GM18505 (cell line): ENCODE results near the gene HSPA5.
"Not testable (repeated sequence)": the region's sequence is repeated elsewhere in the genome, so short reads cannot be mapped to it uniquely, and the experiment has no call there.

ENCODE experiments used
- ATAC-seq: cut with Tn5 transposase; IDR thresholded peaks from one replicate; pipeline ENCODE4 v1.9.1; 2021; ENCODE audit not compliant: unreplicated experiment
- POLR2A ChIP-seq: IDR thresholded peaks from 4 replicates; pipeline ENCODE4 v1.6.1; 2011; ENCODE audit warnings: borderline replicate concordance; ENCODE audit not compliant: insufficient read depth, insufficient read length; ENCODE audit errors: extremely low read depth

HSPA5 gene

DNA sequence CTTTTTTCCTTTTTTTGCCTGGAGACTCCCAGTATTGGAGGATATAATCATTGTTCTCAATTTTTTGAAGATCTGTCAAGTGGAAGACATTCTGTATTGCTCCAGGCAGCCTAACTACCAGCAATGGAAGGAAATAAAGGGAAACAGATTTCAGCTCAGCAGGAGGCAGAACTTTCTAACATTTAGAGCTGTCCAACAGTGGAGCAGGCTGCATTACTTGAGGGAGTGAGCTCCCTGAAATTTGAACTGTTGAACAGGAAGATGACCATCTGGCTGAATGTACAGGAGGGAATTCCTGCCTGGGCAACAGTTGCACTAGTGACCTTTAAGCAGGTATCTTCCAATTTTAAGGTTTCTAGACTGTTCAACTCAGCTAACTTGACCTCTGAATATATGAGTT, 19.4 kb upstream of the HSPA5 start:
- TF ChIP-seq POLR2A, result no peak
- no peak for ATAC-seq

DNA sequence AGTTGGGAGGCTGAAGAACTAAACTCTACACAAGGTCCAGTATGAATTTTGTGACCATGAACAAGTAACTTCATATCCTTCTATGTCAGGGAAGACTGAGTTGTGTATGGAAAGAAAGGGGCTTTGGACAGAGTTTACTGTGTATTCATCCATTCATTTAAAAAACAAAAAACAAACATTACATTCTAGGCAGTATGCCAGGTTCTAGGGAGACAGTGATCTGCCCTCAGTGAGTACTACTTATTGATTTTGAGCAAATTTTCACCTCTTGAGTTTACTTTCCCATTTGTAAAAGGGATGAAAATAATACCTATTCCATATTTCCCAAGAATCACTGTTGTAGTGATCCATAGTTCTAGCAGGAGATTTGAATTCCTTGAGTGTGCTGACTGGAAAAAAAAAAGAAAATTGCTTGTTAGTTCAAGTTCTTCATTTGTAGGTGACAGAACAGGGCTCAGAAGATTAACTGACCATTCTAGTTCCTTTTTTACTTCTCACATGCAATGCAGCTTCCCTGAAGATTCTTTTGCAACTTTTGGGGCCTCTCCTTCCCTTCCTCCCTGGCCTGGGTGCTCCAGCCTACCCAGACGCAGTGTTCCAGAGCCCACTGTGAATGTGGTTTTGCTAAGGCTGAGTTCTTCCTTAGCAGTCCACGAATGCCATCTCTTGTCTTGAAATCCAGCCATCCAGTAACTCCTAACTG, 17.8 kb upstream of the HSPA5 start:
- ATAC-seq, result no peak
- TF ChIP-seq POLR2A, result no peak

DNA sequence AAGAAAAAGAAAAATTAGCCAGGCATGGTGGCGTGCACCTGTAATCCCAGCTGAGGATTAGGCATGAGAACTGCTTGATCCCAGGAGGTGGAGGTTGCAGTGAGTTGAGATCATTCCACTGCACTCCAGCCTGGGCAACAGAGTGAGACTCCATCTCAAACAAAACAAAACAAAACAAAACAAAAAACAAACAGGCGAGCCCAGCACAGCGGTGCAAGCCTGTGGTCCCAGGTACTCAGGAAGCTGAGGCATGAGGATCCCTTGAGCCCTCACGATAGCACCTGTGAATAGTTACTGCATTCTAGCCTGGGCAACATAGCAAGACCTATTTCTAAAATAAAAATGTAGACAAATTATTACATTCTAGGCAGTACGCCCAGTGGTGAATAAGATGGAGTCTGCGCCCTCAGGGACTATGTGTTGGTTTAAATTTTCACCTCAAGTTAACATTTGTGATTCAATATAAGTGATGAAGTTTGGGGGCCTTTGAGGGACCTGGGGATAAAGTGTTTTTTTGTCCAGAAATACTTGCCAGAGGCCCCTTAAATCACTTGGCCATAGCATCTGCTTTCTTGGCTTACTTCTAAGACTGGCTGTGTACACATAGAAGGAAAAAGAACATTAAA, 17.1 kb upstream of the HSPA5 start:
- ATAC-seq, result no peak
- no peak for TF ChIP-seq POLR2A

DNA sequence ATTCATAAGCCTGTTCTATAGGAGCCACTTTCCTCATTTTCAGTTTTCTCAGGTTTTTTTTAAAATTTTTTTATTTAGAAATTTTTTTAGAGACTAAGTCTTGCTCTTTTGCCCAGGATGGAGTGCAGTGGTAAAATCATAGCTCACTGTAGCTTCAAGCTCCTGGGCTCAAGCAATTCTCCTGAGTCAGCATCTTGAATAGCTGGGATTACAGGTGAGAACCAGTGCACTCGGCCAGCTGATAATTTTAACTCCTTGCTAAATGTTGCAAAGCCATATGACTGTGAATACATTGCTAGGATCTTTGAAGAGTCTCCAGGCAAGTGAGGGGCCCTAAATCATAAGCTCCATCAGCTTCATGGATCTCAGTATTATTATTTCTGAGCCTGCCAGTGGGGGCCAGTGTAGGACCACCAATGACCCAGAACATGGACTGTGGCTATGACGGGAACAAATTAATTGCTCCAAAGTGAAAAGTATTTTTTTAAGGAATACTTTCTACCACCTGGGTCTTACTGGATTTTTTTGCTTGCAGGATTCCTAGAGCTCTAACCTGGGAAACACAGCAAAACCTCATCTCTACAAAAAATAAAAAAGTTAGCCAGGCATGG, 14.7 kb upstream of the HSPA5 start:
- no peak for ATAC-seq
- no peak for TF ChIP-seq POLR2A

DNA sequence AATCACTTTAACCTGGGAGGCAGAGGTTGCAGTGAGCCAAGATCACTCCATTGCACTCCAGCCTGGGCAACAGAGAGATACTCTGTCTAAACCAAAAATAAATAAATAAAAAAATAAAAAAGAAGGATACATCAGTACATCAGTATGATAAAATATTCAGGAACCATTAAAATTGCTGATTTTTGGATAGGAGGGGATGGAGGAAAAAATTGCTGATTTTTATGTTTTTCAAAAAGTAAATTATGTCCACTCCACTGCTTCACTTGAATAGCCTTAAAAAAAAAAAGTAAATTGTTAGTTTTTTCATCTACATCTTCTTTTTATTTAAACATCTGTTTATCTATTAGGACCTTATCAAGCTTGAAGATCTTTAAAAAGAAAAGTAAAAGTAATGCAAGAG, 13.1 kb upstream of the HSPA5 start:
- ATAC-seq, result no peak
- TF ChIP-seq POLR2A, result no peak

DNA sequence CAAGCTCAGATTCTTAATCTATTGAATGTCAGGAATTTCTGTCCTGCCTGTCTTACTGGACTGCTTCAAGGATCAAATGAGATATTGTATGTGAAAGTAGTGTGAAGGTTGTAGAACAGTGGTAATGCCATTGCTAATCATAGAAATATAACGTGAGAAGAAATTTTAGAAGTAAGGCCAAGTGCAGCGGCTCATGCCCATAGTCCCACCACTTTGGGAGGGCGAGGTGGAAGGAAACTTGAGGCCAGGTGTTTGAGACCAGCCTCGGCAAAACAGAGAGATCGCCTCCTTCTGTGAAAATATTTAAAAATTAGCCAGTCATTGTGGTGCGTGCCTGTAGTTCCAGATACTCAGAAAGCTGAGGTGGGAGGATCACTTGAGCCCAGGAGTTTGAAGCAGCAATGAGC, 5.1 kb upstream of the HSPA5 start:
- ATAC-seq, result no peak
- TF ChIP-seq POLR2A, result no peak

DNA sequence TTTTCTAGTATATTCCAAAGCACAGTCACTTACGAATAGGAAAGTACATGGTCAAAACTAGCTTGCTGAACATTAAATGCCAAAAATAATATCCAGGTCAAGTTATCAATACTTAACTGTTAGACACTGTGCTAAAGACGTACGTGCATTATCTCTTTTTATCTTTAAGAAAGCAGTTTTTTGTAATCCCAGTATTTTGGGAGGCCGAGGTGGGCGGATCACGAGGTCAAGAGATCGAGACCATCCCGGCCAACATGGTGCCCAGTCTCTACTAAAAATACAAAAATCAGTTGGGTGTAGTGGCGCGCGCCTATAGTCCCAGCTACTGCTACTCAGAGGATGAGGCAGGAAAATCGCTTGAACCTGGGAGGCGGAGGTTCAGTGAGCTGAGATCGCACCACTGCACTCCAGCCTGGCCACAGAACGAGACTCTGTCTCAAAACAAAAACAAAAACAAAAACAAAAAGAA, 2.7 kb upstream of the HSPA5 start:
- no peak for ATAC-seq
- TF ChIP-seq POLR2A, result no peak

DNA sequence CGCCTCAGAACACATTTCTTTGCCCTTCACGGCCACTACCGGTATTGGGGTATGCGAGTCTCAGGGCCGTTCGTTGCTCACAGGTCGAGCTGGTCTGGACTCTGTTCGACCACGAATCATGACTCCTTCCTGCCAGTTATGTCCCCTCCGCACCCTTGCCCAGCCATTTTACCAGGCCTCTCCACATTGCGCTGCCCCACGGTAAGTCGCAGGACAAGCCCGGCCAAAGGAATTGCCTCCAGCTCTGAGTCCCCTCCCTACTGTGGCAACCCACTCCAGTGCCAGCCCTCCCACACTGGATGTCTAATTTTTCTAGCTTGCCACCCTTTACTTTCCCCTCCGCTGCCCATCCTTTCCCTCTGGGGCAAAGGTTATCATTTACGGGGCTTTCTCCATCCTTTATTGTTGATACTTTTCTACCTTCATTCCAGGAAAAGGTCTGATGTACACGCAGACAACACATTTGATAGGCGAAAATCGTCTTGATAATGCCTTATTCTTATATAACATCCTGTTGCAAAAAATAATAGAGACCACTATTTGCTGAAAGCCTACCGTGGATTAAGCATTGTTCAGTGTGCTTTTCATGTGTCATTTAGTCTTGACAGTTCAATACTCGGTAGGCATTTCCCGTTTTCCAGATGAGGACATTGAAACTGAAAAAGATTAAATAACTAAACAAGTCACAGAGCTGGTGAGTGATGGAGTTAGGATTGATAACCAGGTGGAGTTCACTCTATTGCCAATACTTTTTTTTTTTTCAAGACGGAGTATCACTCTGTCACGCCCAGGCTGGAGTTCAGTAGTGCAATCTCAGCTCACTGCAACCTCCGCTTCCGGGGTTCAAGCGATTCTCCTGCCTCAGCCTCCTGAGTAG, 958 bp upstream of the HSPA5 start:
- ATAC-seq, result peak; percentile 3
- no peak for TF ChIP-seq POLR2A

DNA sequence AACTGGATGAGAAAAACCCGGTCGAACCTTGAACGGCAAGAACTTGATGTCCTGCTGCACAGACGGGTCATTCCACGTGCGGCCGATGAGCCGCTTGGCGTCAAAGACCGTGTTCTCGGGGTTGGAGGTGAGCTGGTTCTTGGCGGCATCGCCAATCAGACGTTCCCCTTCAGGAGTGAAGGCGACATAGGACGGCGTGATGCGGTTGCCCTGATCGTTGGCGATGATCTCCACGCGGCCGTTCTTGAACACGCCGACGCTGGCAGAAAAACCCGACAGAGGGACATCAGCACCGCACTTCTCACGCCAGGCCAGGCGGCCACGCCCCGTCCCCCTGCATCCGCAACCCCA, 519 bp downstream of the HSPA5 start:
- peak; percentile 9 for ATAC-seq
- TF ChIP-seq POLR2A, result no peak

DNA sequence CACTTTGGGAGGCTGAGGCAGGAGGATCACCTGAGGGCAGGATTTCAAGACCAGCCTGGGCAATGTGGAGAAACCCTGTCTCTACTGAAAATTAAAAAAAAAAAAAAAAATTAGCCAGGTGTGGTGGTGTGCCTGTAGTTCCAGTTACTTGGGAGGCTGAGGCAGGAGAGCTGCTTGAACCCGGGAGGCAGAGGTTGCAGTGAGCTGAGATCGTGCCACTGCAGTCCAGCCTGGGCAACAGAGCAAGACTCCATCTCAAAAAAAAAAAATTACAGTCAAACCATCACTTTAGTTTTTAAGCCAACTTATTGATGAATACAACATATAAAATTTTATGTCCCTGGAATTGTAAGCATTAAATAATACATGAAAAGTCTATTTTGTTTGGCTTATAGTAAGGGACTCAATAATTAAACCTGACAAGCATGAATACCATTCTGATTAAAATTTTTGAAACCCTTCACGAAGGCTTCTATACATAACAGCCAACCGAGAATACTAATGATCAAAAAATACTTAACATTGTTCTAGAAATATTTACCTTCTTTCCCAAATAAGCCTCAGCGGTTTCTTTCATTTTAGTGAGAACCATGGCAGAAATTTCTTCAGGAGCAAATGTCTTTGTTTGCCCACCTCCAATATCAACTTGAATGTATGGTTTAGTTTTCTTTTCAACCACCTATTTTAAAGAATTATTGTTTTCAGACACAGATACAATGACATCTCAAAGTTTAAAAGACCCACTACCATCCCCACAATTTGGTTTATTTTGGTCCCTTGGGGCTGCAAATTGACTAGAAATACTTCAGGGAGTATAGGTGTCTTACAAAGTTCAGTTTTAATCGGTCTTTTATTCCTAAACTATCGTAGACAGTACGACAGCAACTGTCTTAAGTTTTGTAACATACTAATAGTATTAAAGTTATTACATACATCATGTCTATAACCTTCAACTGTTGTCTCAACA, 1.2 kb downstream of the HSPA5 start:
- ATAC-seq, result no peak
- no peak for TF ChIP-seq POLR2A

DNA sequence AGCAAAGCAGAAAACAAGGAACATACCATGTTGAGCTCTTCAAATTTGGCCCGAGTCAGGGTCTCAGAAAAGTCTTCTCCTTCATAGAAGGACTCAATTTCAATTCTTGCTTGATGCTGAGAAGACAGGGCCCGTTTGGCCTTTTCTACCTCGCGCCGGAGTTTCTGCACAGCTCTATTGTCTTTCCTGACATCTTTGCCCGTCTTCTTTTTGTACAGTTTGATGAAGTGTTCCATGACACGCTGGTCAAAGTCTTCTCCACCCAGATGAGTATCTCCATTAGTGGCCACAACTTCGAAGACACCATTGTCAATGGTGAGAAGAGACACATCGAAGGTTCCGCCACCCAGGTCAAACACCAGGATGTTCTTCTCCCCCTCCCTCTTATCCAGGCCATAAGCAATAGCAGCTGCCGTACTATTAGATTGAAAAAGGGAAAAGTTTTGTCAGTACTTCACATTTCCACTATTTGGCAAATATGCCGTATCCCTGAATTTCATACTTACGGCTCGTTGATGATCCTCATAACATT, 2.2 kb downstream of the HSPA5 start:
- no peak for TF ChIP-seq POLR2A
- no peak for ATAC-seq

DNA sequence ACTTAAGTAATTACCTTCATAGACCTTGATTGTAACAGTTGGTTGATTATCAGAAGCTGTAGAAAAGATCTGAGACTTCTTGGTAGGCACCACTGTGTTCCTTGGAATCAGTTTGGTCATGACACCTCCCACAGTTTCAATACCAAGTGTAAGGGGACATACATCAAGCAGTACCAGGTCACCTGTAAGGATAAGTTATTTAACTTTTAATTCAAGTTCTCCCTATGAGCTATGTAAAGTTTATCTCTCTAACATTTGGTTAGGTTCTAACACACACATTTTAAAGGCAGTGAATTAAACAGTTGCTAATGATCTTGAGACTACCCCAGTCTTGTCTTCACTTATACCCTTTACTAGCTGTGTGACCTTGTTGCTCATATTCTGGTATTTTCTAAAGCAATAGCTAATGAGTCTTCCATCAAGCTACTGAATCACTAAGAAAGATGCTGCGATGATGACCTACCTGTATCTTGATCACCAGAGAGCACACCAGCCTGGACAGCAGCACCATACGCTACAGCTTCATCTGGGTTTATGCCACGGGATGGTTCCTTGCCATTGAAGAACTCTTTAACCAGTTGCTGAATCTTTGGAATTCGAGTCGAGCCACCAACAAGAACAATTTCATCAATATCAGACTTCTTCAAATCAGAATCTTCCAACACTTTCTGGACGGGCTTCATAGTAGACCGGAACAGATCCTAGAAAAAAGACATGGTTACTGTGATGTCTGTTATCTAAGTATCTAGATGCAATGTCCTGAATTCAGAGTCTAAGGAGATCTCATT, 2.8 kb downstream of the HSPA5 start:
- TF ChIP-seq POLR2A, result peak; percentile 18
- no peak for ATAC-seq

DNA sequence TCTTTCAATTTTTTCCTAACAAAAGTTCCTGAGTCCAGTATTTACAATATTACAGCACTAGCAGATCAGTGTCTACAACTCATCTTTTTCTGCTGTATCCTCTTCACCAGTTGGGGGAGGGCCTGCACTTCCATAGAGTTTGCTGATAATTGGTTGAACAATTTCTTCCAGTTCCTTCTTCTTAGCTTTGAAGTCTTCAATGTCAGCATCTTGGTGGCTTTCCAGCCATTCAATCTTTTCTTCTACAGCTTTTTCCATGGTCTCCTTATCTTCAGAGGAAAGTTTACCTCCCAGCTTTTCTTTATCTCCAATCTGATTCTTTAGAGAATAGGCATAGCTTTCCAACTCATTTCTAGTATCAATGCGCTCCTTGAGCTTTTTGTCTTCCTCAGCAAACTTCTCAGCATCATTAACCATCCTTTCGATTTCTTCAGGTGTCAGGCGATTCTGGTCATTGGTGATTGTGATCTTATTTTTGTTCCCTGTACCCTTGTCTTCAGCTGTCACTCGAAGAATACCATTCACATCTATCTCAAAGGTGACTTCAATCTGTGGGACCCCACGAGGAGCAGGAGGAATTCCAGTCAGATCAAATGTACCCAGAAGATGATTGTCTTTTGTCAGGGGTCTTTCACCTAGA, 4.5 kb downstream of the HSPA5 start:
- not testable (repeated sequence) for ATAC-seq
